HepG2 (cell line): Measurements from ENCODE around the gene RAB29. TPM values are rescaled to one million over a fixed set of nuclear protein-coding genes. Genes with fewer than 3 reads are reported as not detected.

ENCODE experiments used
- ATAC-seq: fragments of 200-7000 bp; cut with Tn5 transposase; 3 replicates; pipeline ENCODE4 v1.9.1; 2020; ENCODE audit warnings: mild to moderate bottlenecking, moderate library complexity
- BruUV-seq: library from RNA; stranded (reverse); fragments of 400-500 nt; replicated peaks from 2 replicates; lab custom pipeline; 2021; lab: Mats Ljungman, UMichigan
- CTCF ChIA-PET: fragments of 300-600 bp; formaldehyde crosslinking; extraction: SDS; loops from one replicate; lab custom pipeline; 2021; ENCODE audit warnings: low total read pairs, inconsistent platforms, low intra/inter-chr PET ratio; lab: Yijun Ruan, JAX
- POLR2A ChIA-PET: fragments of 350-600 bp; sonication (Branson Sonifier 250); formaldehyde crosslinking; loops from one replicate; lab custom pipeline; 2020; ENCODE audit warnings: antibody characterized with exemption, inconsistent platforms; lab: Yijun Ruan, JAX
- DNase-seq: peaks from one replicate; pipeline ENCODE4 v3.0.0-alpha.2; 2015; ENCODE audit warnings: low spot score
- FAIRE-seq: peaks from 3 replicates; lab custom pipeline; 2011; peaks lifted over from hg19 to GRCh38; lab: Jason Lieb, UNC
- H2AFZ ChIP-seq: one replicate; pipeline ENCODE4 v1.6.1; 2011; ENCODE audit warnings: low read length, inconsistent platforms
- H3K27ac ChIP-seq: fragments of 300-600 bp; 3 replicates; pipeline ENCODE4 v1.8.0; 2011; ENCODE audit warnings: mixed run types, mild to moderate bottlenecking, mixed read lengths, low read length, inconsistent platforms; ENCODE audit not compliant: insufficient read depth; ENCODE audit errors: extremely low read length
- H3K27me3 ChIP-seq, 2 experiments: fragments of 200-600 bp in 1 of 2; 2 replicates in 1 of 2; 3 replicates in 1 of 2; pipeline versions ENCODE4 v1.6.0 to v1.8.0; 2011; ENCODE audit warnings: low read length in 2 of 2, mild to moderate bottlenecking in 2 of 2, moderate library complexity in 2 of 2, inconsistent platforms in 1 of 2; ENCODE audit not compliant: insufficient read depth in 2 of 2, control insufficient read depth in 1 of 2
- H3K36me3 ChIP-seq, 2 experiments: fragments of 200-600 bp in 1 of 2; replicated peaks in 1 of 2; 2 replicates in 1 of 2; 3 replicates in 1 of 2; pipeline versions ENCODE4 v1.5.1 to v1.8.0; 2011; ENCODE audit warnings: low read length in 2 of 2, inconsistent platforms in 1 of 2; ENCODE audit not compliant: insufficient read depth in 2 of 2, control insufficient read depth in 1 of 2
- H3K4me1 ChIP-seq: 2 replicates; pipeline ENCODE4 v1.5.1; 2012; ENCODE audit warnings: low read length, inconsistent platforms; ENCODE audit not compliant: insufficient read depth
- H3K4me2 ChIP-seq: 2 replicates; pipeline ENCODE4 v1.6.0; 2011; ENCODE audit warnings: low read depth, low read length, inconsistent platforms
- H3K4me3 ChIP-seq, 3 experiments: fragments of 200-600 bp in 1 of 3; sonication (generic), shearing (Covaris generic) in 1 of 3; replicated peaks in 1 of 3; 2 replicates each; pipeline ENCODE4 v1.5.1; 2011 to 2016; ENCODE audit warnings: low read length in 3 of 3, inconsistent platforms in 2 of 3, low read depth in 2 of 3, mild to moderate bottlenecking in 2 of 3, control low read depth in 1 of 3, mixed read lengths in 1 of 3; ENCODE audit not compliant: insufficient read depth in 1 of 3
- H3K79me2 ChIP-seq: one replicate; pipeline ENCODE4 v1.6.1; 2011; ENCODE audit warnings: low read length, inconsistent platforms; ENCODE audit not compliant: insufficient read depth
- H3K9ac ChIP-seq: 2 replicates; pipeline ENCODE4 v1.6.0; 2011; ENCODE audit warnings: mild to moderate bottlenecking, low read depth, low read length, inconsistent platforms; ENCODE audit not compliant: insufficient read depth
- H3K9me3 ChIP-seq: 2 replicates; pipeline ENCODE4 v1.5.1; 2012; ENCODE audit warnings: mild to moderate bottlenecking, low read length
- H4K20me1 ChIP-seq: 2 replicates; pipeline ENCODE4 v1.6.0; 2011; ENCODE audit warnings: inconsistent platforms, mild to moderate bottlenecking, low read length, moderate library complexity; ENCODE audit not compliant: insufficient read depth
- ERF ChIP-seq: IDR thresholded peaks from 2 replicates; pipeline ENCODE4 v1.6.1; 2018; ENCODE audit warnings: missing biosample characterization, missing genetic modification reagents
- RAD21 ChIP-seq: fragments of 450-650 bp; formaldehyde crosslinking; IDR thresholded peaks from 2 replicates; pipeline ENCODE4 v1.5.0; 2020; ENCODE audit warnings: mild to moderate bottlenecking
- SMC3 ChIP-seq: IDR thresholded peaks from 2 replicates; pipeline ENCODE4 v1.6.1; 2011; ENCODE audit warnings: low read length, improper control_type of control experiment
- STAG1 ChIP-seq: sonication (generic); formaldehyde crosslinking; IDR thresholded peaks from 2 replicates; pipeline ENCODE4 v1.4.0; 2020; ENCODE audit warnings: missing genetic modification reagents
- ZNF75D ChIP-seq: sonication (generic); formaldehyde crosslinking; IDR thresholded peaks from 2 replicates; pipeline ENCODE4 v1.8.1; 2023; ENCODE audit warnings: missing genetic modification reagents, mild to moderate bottlenecking, borderline replicate concordance
- WGBS: methylation state at CpG from one replicate; pipeline ENCODE4 v1.1.6; 2017; ENCODE audit warnings: low lambda C conversion rate; 5-methylcytosine and 5-hydroxymethylcytosine counted together
- in situ Hi-C: cut with HindIII; loops from 2 replicates; pipeline ENCODE4 v1.10.0; 2017; ENCODE audit warnings: low pct_unique_long_range_greater_than_20kb; ENCODE audit not compliant: extremely low pct_ligation_motif_present
- intact Hi-C: fragments of 100-400 bp; cut with micrococcal nuclease; formaldehyde crosslinking; loops from one replicate; pipeline ENCODE4 v1.10.0; 2022; ENCODE audit not compliant: unreplicated experiment
- polyA plus RNA-seq, 8 experiments: library from polyadenylated mRNA; depleted of rRNA in 3 of 8; stranded (reverse) in 7 of 8; unstranded in 1 of 8; fragments of >200 nt; fragmentation: Illumina TruSeq in 4 of 8; extraction: Trizol in 4 of 8; gene quantifications; 2 replicates each; pipeline versions ENCODE4 v1.2.1 to v1.2.3, GENCODE V29; 2011 to 2016; ENCODE audit warnings: low read depth in 4 of 8, missing spikeins in 1 of 8, mixed read lengths in 1 of 8; ENCODE audit not compliant: insufficient read depth in 1 of 8
- total RNA-seq, 5 experiments: library from RNA; depleted of rRNA; stranded (reverse); fragments of >200 nt; fragmentation: Illumina TruSeq; extraction: Trizol; gene quantifications; 2 replicates each; pipeline ENCODE4 v1.2.3, GENCODE V29; 2016; ENCODE audit warnings: low read depth in 1 of 5
- TF ChIP-seq, protein P1 (sequence below): sonication (generic); formaldehyde crosslinking; IDR thresholded peaks from 2 replicates; pipeline ENCODE4 v1.4.0; 2020; ENCODE audit warnings: missing genetic modification reagents; ENCODE audit errors: not compliant biosample characterization
- TF ChIP-seq, protein P2 (sequence below): sonication (generic); formaldehyde crosslinking; IDR thresholded peaks from 2 replicates; pipeline ENCODE4 v1.5.0; 2020; ENCODE audit warnings: mild to moderate bottlenecking, missing genetic modification reagents, moderate library complexity

Gene RAB29
- total and polyA plus RNA-seq, 2 of the 13 experiments (the other 11 are each of a cell fraction or from before 2014, with no cell fraction given): 8.7 to 10.1 TPM

DNA sequence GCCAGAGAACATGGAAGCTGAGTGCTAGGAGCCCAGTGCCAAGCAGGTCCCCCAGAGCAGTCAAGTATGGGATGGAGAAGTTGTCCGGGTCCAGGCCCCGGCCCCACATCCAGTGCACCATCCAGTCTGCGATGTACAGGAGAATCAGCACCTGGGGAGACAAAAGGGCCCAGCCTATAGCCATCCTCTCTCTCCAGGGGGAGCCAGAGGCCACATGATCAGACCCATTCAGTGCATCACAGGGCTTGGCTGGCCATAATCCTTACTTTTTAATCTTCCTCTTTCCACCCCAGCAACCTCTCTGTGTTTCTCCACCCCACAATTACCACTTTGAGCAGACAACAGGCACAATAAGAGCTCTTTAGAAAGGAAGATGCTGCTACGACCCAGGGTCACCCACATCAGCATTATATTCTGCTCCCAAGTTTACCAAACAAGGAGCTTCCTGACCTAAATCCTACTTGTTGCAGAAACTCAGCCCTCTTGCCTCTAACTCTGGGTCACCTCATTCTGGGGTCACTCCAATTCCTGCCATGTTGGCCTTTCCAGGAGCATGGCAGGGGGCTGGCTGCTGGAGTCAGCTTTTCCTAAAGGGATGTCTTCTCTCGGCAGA lies 16.4 kb upstream of the RAB29 start:
- ATAC-seq (peak; percentile 99), DNase-seq (peak; percentile 48), FAIRE-seq (peak; percentile 76)
- H3K36me3 ChIP-seq: no peaks in the 10 kb centered on the region
- no peak overlapping the region for H3K9ac ChIP-seq
- no peaks in the 10 kb centered on the region for H3K9me3 ChIP-seq
- POLR2A ChIA-PET: no interaction called here
- in situ Hi-C loops: loop anchor here (5.0 to 10.0 kb wide), 2 partner anchors 121 to 313 kb away; no protein-coding TSS in a partner anchor
- H4K20me1 ChIP-seq: no peaks in the 10 kb centered on the region
- no peak overlapping the region for H3K4me3 ChIP-seq
- no peaks in the 10 kb centered on the region for H3K4me1 ChIP-seq
- H3K79me2 ChIP-seq: no peaks in the 10 kb centered on the region
- WGBS: 48% methylated on average over 3 of the region's 5 CpGs
- H3K27me3 ChIP-seq: no peaks in the 10 kb centered on the region; a peak in 1 of 5 replicates
- no peak overlapping the region for H2AFZ ChIP-seq
- peak; percentile 40; the same call in 1 of the 2 replicates for TF ChIP-seq ERF (CRISPR knock-in tag)
- TF ChIP-seq SMC3: peak; percentile 86
- peak; percentile 92 for TF ChIP-seq STAG1
- TF ChIP-seq, protein P1, sequence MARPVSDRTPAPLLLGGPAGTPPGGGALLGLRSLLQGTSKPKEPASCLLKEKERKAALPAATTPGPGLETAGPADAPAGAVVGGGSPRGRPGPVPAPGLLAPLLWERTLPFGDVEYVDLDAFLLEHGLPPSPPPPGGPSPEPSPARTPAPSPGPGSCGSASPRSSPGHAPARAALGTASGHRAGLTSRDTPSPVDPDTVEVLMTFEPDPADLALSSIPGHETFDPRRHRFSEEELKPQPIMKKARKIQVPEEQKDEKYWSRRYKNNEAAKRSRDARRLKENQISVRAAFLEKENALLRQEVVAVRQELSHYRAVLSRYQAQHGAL (CRISPR knock-in tag): no peak
- peak; percentile 81 for TF ChIP-seq RAD21 (CRISPR knock-in tag)
- no peak for TF ChIP-seq ZNF75D (CRISPR knock-in tag)
- TF ChIP-seq, protein P2, sequence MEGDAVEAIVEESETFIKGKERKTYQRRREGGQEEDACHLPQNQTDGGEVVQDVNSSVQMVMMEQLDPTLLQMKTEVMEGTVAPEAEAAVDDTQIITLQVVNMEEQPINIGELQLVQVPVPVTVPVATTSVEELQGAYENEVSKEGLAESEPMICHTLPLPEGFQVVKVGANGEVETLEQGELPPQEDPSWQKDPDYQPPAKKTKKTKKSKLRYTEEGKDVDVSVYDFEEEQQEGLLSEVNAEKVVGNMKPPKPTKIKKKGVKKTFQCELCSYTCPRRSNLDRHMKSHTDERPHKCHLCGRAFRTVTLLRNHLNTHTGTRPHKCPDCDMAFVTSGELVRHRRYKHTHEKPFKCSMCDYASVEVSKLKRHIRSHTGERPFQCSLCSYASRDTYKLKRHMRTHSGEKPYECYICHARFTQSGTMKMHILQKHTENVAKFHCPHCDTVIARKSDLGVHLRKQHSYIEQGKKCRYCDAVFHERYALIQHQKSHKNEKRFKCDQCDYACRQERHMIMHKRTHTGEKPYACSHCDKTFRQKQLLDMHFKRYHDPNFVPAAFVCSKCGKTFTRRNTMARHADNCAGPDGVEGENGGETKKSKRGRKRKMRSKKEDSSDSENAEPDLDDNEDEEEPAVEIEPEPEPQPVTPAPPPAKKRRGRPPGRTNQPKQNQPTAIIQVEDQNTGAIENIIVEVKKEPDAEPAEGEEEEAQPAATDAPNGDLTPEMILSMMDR (CRISPR knock-in tag): peak; percentile 87
- CTCF ChIA-PET: interaction anchor here (1.6 to 4.3 kb wide), 3 partner anchors 116 to 186 kb away, joined by 5 to 37 read pairs (median 19); no protein-coding TSS in a partner anchor
- intact Hi-C loops: loop anchor here (1.0 kb wide), 2 partner anchors 116 to 186 kb away; no protein-coding TSS in a partner anchor
- no TSS peak for BruUV-seq
- H3K27ac ChIP-seq: no peak overlapping the region
- H3K4me2 ChIP-seq: no peak overlapping the region
